HCT116 (cell line): Measurements from ENCODE around the gene TSPAN6. TPM values are rescaled to one million over a fixed set of nuclear protein-coding genes. Genes with fewer than 3 reads are reported as not detected.

Source experiments
- ATAC-seq: fragments of 200-7000 bp; cut with Tn5 transposase; 2 replicates; pipeline ENCODE4 v1.9.1; 2020; ENCODE audit warnings: mild to moderate bottlenecking, moderate library complexity
- BruUV-seq: library from RNA; stranded (reverse); fragments of 400-500 nt; replicated peaks from 2 replicates; lab custom pipeline; 2021; lab: Mats Ljungman, UMichigan
- CTCF ChIA-PET: fragments of 300-600 bp; sonication (Branson Sonifier 250); formaldehyde crosslinking; loops from one replicate; lab custom pipeline; 2021; ENCODE audit warnings: antibody characterized with exemption; lab: Charles Lee
- POLR2A ChIA-PET: fragments of 300-600, 350-600 bp; sonication (Branson Sonifier 250); formaldehyde crosslinking; loops from one replicate; lab custom pipeline; 2021; ENCODE audit warnings: antibody characterized with exemption; lab: Charles Lee
- RAD21 ChIA-PET, 2 experiments: fragments of 300-600 bp; sonication (Branson Sonifier 250); formaldehyde crosslinking; loops; one replicate each; lab custom pipeline; 2023; ENCODE audit warnings: low total read pairs in 2 of 2; ENCODE audit not compliant: uncharacterized antibody in 2 of 2, unreplicated experiment in 2 of 2, low non-redundant PET in 1 of 2; lab: Charles Lee
- DNase-seq: peaks from one replicate; pipeline ENCODE4 v3.0.0-alpha.2; 2010; ENCODE audit warnings: low read depth, low spot score
- H2AFZ ChIP-seq: fragments of 200-600 bp; shearing (Covaris generic), sonication (generic); 2 replicates; pipeline ENCODE4 v1.6.1; 2017; ENCODE audit warnings: low read depth, mixed run types, mixed read lengths, antibody characterized with exemption, low read length; ENCODE audit not compliant: poor library complexity, severe bottlenecking
- H3K27ac ChIP-seq: 2 replicates; pipeline ENCODE4 v1.5.1; 2012; ENCODE audit warnings: low read depth, low read length
- H3K27me3 ChIP-seq: fragments of 200-600 bp; sonication (generic); 2 replicates; pipeline ENCODE4 v1.6.1; 2016; ENCODE audit warnings: mixed run types, low read length, mixed read lengths; ENCODE audit not compliant: insufficient read depth
- H3K36me3 ChIP-seq, 2 experiments: fragments of 200-500 bp in 1 of 2; fragments of 200-600 bp in 1 of 2; sonication (Bioruptor generic) in 1 of 2; sonication (generic) in 1 of 2; 2 replicates each; pipeline versions ENCODE4 v1.5.1 to v1.6.1; 2014 to 2016; ENCODE audit warnings: low read length in 2 of 2, inconsistent platforms in 1 of 2, mixed read lengths in 1 of 2, mixed run types in 1 of 2; ENCODE audit not compliant: insufficient read depth in 2 of 2, control insufficient read depth in 1 of 2
- H3K4me1 ChIP-seq, 2 experiments: fragments of 200-600 bp in 1 of 2; sonication (generic) in 1 of 2; 2 replicates each; pipeline versions ENCODE4 v1.5.1 to v1.6.1; 2012 to 2017; ENCODE audit warnings: low read length in 2 of 2, inconsistent platforms in 1 of 2, mild to moderate bottlenecking in 1 of 2, mixed read lengths in 1 of 2, mixed run types in 1 of 2, moderate library complexity in 1 of 2; ENCODE audit not compliant: insufficient read depth in 2 of 2, control insufficient read depth in 1 of 2
- H3K4me2 ChIP-seq: fragments of 200-600 bp; sonication (generic); 2 replicates; pipeline ENCODE4 v1.6.1; 2017; ENCODE audit warnings: mixed run types, low read length, mixed read lengths
- H3K4me3 ChIP-seq, 2 experiments: fragments of 200-600 bp in 1 of 2; sonication (generic) in 1 of 2; replicated peaks in 1 of 2; 2 replicates each; pipeline ENCODE4 v1.5.1; 2011 to 2016; ENCODE audit warnings: low read length in 2 of 2, control low read depth in 1 of 2, low read depth in 1 of 2, mild to moderate bottlenecking in 1 of 2, mixed read lengths in 1 of 2, mixed run types in 1 of 2
- H3K79me2 ChIP-seq: fragments of 200-600 bp; sonication (generic); 2 replicates; pipeline ENCODE4 v1.6.1; 2017; ENCODE audit warnings: mild to moderate bottlenecking, mixed run types, low read length, moderate library complexity, mixed read lengths; ENCODE audit not compliant: insufficient read depth
- H3K9ac ChIP-seq: fragments of 200-600 bp; sonication (generic); 2 replicates; pipeline ENCODE4 v1.6.1; 2016; ENCODE audit warnings: low read length, mixed read lengths
- H3K9me2 ChIP-seq: fragments of 200-600 bp; sonication (generic), shearing (Covaris generic); 2 replicates; pipeline ENCODE4 v1.6.1; 2017; ENCODE audit warnings: mixed run types, mild to moderate bottlenecking, moderate library complexity; ENCODE audit not compliant: insufficient read depth
- H3K9me3 ChIP-seq, 2 experiments: fragments of 200-500 bp in 1 of 2; fragments of 200-600 bp in 1 of 2; sonication (Bioruptor generic) in 1 of 2; sonication (generic) in 1 of 2; 2 replicates each; pipeline ENCODE4 v1.6.1; 2014 to 2017; ENCODE audit warnings: low read length in 2 of 2, mixed read lengths in 2 of 2, inconsistent platforms in 1 of 2, low read depth in 1 of 2, mild to moderate bottlenecking in 1 of 2, mixed run types in 1 of 2, moderate library complexity in 1 of 2; ENCODE audit not compliant: control insufficient read depth in 1 of 2, insufficient read depth in 1 of 2
- H4K20me1 ChIP-seq: fragments of 200-600 bp; sonication (generic), shearing (Covaris generic); 2 replicates; pipeline ENCODE4 v1.6.1; 2017; ENCODE audit warnings: mixed run types, mild to moderate bottlenecking, moderate library complexity; ENCODE audit not compliant: insufficient read depth
- CBX3 ChIP-seq: IDR thresholded peaks from 2 replicates; pipeline ENCODE4 v1.6.1; 2012; ENCODE audit warnings: low read depth
- EGR1 ChIP-seq: IDR thresholded peaks from 2 replicates; pipeline ENCODE4 v1.6.1; 2012; ENCODE audit warnings: low read depth
- EZH2 ChIP-seq: fragments of 200-600 bp; sonication (generic); IDR thresholded peaks from 2 replicates; pipeline ENCODE4 v1.6.1; 2017; ENCODE audit warnings: antibody characterized with exemption, mixed run types
- EZH2phosphoT487 ChIP-seq: fragments of 200-600 bp; IDR thresholded peaks from 2 replicates; pipeline ENCODE4 v1.6.1; 2018; ENCODE audit warnings: antibody characterized with exemption, borderline replicate concordance
- FOSL1 ChIP-seq: IDR thresholded peaks from 2 replicates; pipeline ENCODE4 v1.6.1; 2012; ENCODE audit warnings: low read depth
- JUND ChIP-seq: IDR thresholded peaks from 2 replicates; pipeline ENCODE4 v1.6.1; 2012
- MAX ChIP-seq: IDR thresholded peaks from 2 replicates; pipeline ENCODE4 v1.6.1; 2012
- REST ChIP-seq: IDR thresholded peaks from 2 replicates; pipeline ENCODE4 v1.6.1; 2012; ENCODE audit warnings: low read depth
- TCF7L2 ChIP-seq: IDR thresholded peaks from 2 replicates; pipeline ENCODE4 v1.7.0; 2011; ENCODE audit warnings: borderline replicate concordance, inconsistent platforms; ENCODE audit not compliant: insufficient read depth, insufficient read length; ENCODE audit errors: extremely low read depth
- YY1 ChIP-seq: IDR thresholded peaks from 2 replicates; pipeline ENCODE4 v1.6.1; 2011; ENCODE audit warnings: low read length, low read depth, moderate library complexity, mild to moderate bottlenecking; ENCODE audit not compliant: insufficient replicate concordance; ENCODE audit errors: extremely low read depth
- ZBTB33 ChIP-seq: IDR thresholded peaks from 2 replicates; pipeline ENCODE4 v1.6.1; 2011; ENCODE audit warnings: mild to moderate bottlenecking, low read length, moderate library complexity; ENCODE audit not compliant: insufficient replicate concordance; ENCODE audit errors: extremely low read depth
- ZNF274 ChIP-seq: fragments of 200-500 bp; sonication (Bioruptor generic); IDR thresholded peaks from 2 replicates; pipeline ENCODE4 v1.6.1; 2014; ENCODE audit warnings: mild to moderate bottlenecking, low read depth, low read length, inconsistent platforms
- intact Hi-C: fragments of 100-400 bp; cut with micrococcal nuclease; formaldehyde crosslinking; loops from 2 replicates; pipeline ENCODE4 v1.10.0; 2022
- total RNA-seq: library from RNA; stranded (reverse); gene quantifications from one replicate; pipeline ENCODE4 v1.2.1, GENCODE V29; 2021; ENCODE audit not compliant: unreplicated experiment

Gene TSPAN6
- total RNA-seq, 1 experiment from 2014 or later = 25.0 TPM

- no peaks in the 10 kb centered on the region for H4K20me1 ChIP-seq
- no peaks in the 10 kb centered on the region for H3K79me2 ChIP-seq
- H3K4me2 ChIP-seq = peak overlapping the region; percentile 75
- ChIA-PET RAD21 (no interaction called here), POLR2A (interaction anchor here (0.6 kb wide), 1 partner anchor 66 kb away, joined by 3 read pairs; no protein-coding TSS in a partner anchor), CTCF (no interaction called here)
- H3K9me2 ChIP-seq = no peaks in the 10 kb centered on the region
- no peaks in the 10 kb centered on the region for H3K36me3 ChIP-seq
- DNase-seq (no peak), ATAC-seq (no peak)
- H3K9ac ChIP-seq = 0 out of 2 replicates have a peak overlapping the region, but pooled peaks have one; percentile 42
- no peak for TF ChIP-seq MAX
- TF ChIP-seq EZH2phosphoT487 = no peak
- no peaks in the 10 kb centered on the region for H3K9me3 ChIP-seq
- H3K4me1 ChIP-seq = peaks cover 23 to 55% of the 10 kb centered on the region in 2 experiments
- intact Hi-C loops = no loop called here
- 0 out of 4 replicates have a peak overlapping the region, but pooled peaks of 1 of the 2 experiments have one; percentile 52 for H3K4me3 ChIP-seq
- no peak overlapping the region for H2AFZ ChIP-seq
- no TSS peak for BruUV-seq
- H3K27ac ChIP-seq = peak overlapping the region; percentile 30; the same call in 1 of the 2 replicates
- H3K27me3 ChIP-seq = no peaks in the 10 kb centered on the region
Measured at GRCh38 chrX:100643212-100643611, 6.6 kb upstream of the TSPAN6 start.

GRCh38 chrX:100642290-100642689 is 5.7 kb upstream of the TSPAN6 start:
- intact Hi-C loops = no loop called here
- BruUV-seq = no TSS peak
- Histone ChIP-seq H3K9me2 (no peaks in the 10 kb centered on the region), H3K27ac (no peak overlapping the region), H3K36me3 (no peaks in the 10 kb centered on the region), H3K9me3 (no peaks in the 10 kb centered on the region), H3K4me2 (peak overlapping the region; percentile 32; the same call in 1 of the 2 replicates), H4K20me1 (no peaks in the 10 kb centered on the region), H2AFZ (no peak overlapping the region), H3K9ac (no peak overlapping the region), H3K4me1 (peaks cover 23 to 56% of the 10 kb centered on the region in 2 experiments), H3K27me3 (no peaks in the 10 kb centered on the region), H3K4me3 (no peak overlapping the region), H3K79me2 (no peaks in the 10 kb centered on the region)
- ChIA-PET CTCF (no interaction called here), POLR2A (no interaction called here), RAD21 (no interaction called here)
- DNase-seq = no peak
- ATAC-seq = no peak
- no peak for TF ChIP-seq REST
- TF ChIP-seq YY1 = no peak
- no peak for TF ChIP-seq CBX3
- no peak for TF ChIP-seq TCF7L2
- TF ChIP-seq EGR1 = no peak
- TF ChIP-seq EZH2phosphoT487 = no peak
- TF ChIP-seq ZNF274 = no peak
- no peak for TF ChIP-seq EZH2
- TF ChIP-seq JUND = no peak
- no peak for TF ChIP-seq FOSL1
- no peak for TF ChIP-seq ZBTB33
